LNCaP clone FGC (cell line): Measurements from ENCODE around the gene FBXW4.

Source experiments
- DNase-seq: peaks from one replicate; pipeline ENCODE4 v3.0.0-alpha.2; 2011; ENCODE audit warnings: low read depth
- H3K4me3 ChIP-seq: 2 replicates; pipeline ENCODE4 v1.5.1; 2011; ENCODE audit warnings: mild to moderate bottlenecking, low read depth, low read length, control low read depth
- CTCF ChIP-seq: IDR thresholded peaks from 2 replicates; pipeline ENCODE4 v1.5.1; 2012; ENCODE audit warnings: mild to moderate bottlenecking; ENCODE audit not compliant: control insufficient read depth, insufficient read depth; ENCODE audit errors: extremely low read depth

FBXW4 gene

GRCh38 chr10:101650863-101651262, 44.1 kb downstream of the FBXW4 start:
- no peak for TF ChIP-seq CTCF
- no peak overlapping the region for H3K4me3 ChIP-seq
- DNase-seq = no peak

- DNase-seq = no peak
- no peak for TF ChIP-seq CTCF
- H3K4me3 ChIP-seq = no peak overlapping the region
These were observed 45.4 kb downstream of the FBXW4 start for GRCh38 chr10:101649525-101650085.

- no peak for DNase-seq
- no peak for TF ChIP-seq CTCF
- no peak overlapping the region for H3K4me3 ChIP-seq
These were observed 47.7 kb downstream of the FBXW4 start for GRCh38 chr10:101647255-101647654.

GRCh38 chr10:101646364-101646763, 48.6 kb downstream of the FBXW4 start:
- DNase-seq = no peak
- H3K4me3 ChIP-seq = no peak overlapping the region
- no peak for TF ChIP-seq CTCF

GRCh38 chr10:101645659-101646058, 49.3 kb downstream of the FBXW4 start:
- no peak for TF ChIP-seq CTCF
- DNase-seq = no peak
- no peak overlapping the region for H3K4me3 ChIP-seq

- no peak for TF ChIP-seq CTCF
- H3K4me3 ChIP-seq = no peak overlapping the region
- DNase-seq = no peak
These were observed 51.0 kb downstream of the FBXW4 start for GRCh38 chr10:101644002-101644401.

- no peak for TF ChIP-seq CTCF
- no peak overlapping the region for H3K4me3 ChIP-seq
These were observed 51.4 kb downstream of the FBXW4 start for GRCh38 chr10:101643546-101643945.

More at GRCh38 chr10:101643546-101643945, 51.4 kb downstream of the FBXW4 start:
- DNase-seq = no peak
